ENCODE measurements around the gene LLGL2. TPM values are rescaled to one million over a fixed set of nuclear protein-coding genes. Genes with fewer than 3 reads are reported as not detected.

The LLGL2 gene
- total and polyA plus RNA-seq, 2 donors (not counting 1 experiment from before 2014, with no cell fraction given) = 0.03 to 0.33 TPM

DNA sequence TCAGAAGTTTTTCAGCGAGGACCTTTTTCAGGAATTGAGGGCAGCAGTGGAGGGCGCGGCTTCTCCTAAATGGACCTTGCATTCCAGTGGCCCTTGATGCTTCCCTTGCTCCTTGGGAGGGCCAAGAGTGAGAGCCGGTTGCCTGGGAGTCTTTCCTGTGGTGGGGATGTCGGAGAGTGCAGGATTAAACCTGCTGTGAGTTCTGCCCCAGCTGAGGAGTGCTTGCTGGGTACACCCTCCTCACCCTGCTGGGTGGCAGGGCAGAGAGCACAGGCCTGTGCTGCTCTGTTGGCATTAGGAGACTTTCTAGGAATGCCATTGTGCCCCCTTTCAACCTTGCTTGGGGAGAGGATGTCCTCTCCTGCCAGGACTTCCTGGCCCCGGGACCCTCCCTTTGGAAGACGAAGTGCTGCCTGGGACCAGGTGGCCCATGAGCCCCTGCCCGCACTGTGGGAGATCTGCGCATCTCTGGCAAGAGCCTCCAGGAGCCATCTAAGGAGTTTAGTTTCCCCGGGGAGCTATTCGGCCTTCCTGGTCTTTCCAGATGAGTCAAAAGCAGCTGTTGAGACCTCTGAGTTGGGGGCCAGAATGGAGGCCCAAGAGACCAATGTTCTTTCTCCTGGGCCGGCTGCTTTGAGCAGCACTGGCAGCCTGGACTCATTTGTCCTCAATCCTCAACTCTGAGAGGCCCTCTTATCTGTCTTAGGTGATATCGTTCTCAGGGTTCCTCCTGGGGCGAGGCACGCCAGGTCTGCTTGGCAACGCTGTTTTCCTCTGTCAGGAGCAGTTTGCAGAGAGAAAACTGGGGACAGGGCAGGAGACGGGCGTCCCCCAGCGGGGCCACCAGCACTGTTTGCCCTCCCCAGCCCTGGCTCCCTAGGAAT, 5.6 kb downstream of the LLGL2 start:
- Histone ChIP-seq H3K27ac (ENCODE audit: insufficient read depth, low read length) (no peak overlapping the region), H3K36me3 (ENCODE audit: control insufficient read depth, insufficient read depth, low read length) (no peaks in the 10 kb centered on the region)
- no peak for DNase-seq (ENCODE audit: low read depth in 2 of 2)

DNA sequence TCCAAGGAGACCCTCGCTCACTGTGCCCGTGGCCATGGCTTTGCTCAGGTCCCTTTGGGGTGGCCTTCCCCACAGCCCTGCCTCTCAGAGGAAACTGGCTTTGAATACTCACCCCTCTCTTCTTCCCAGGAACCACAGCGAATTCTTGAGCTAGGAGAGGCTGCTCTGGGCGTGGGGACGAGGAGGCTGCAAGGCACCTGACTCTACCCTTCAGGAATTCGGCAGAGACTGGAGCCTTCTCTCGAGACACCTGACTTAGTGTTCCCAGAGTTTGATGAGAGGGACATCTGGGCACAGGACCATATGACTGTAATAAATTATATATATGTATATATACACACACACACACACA, 6.2 kb downstream of the LLGL2 start:
- H3K27me3 ChIP-seq (ENCODE audit: control insufficient read depth, insufficient read depth, low read length) = peaks cover 5% of the 10 kb centered on the region
- no peak for TF ChIP-seq EZH2 (IDR thresholded peaks at IDR 0.05; ENCODE audit: low read length, missing control alignments)
- TF ChIP-seq, protein P1, sequence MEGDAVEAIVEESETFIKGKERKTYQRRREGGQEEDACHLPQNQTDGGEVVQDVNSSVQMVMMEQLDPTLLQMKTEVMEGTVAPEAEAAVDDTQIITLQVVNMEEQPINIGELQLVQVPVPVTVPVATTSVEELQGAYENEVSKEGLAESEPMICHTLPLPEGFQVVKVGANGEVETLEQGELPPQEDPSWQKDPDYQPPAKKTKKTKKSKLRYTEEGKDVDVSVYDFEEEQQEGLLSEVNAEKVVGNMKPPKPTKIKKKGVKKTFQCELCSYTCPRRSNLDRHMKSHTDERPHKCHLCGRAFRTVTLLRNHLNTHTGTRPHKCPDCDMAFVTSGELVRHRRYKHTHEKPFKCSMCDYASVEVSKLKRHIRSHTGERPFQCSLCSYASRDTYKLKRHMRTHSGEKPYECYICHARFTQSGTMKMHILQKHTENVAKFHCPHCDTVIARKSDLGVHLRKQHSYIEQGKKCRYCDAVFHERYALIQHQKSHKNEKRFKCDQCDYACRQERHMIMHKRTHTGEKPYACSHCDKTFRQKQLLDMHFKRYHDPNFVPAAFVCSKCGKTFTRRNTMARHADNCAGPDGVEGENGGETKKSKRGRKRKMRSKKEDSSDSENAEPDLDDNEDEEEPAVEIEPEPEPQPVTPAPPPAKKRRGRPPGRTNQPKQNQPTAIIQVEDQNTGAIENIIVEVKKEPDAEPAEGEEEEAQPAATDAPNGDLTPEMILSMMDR (conservative IDR thresholded peaks at IDR 0.05 in 1 of 2, IDR thresholded peaks at IDR 0.05 in 1 of 2; ENCODE audit: low read depth in 1 of 2, low read length in 2 of 2) = no peak
- no peak overlapping the region for H3K27ac ChIP-seq (ENCODE audit: insufficient read depth, low read length)
- no peak overlapping the region for H3K4me2 ChIP-seq (ENCODE audit: extremely low read depth, insufficient read depth, low read length)
- H3K36me3 ChIP-seq (ENCODE audit: control insufficient read depth, insufficient read depth, low read length) = no peaks in the 10 kb centered on the region
- no peaks in the 10 kb centered on the region for H4K20me1 ChIP-seq (ENCODE audit: control insufficient read depth, extremely low read depth, insufficient read depth, low read length)
- no peak overlapping the region for H2AFZ ChIP-seq (ENCODE audit: low read length)
- no peak overlapping the region for H3K4me3 ChIP-seq (replicated peaks in 1 of 4; ENCODE audit: control extremely low read depth in 1 of 4, insufficient read depth in 1 of 4, low read depth in 3 of 4, low read length in 4 of 4)
- no peaks in the 10 kb centered on the region for H3K79me2 ChIP-seq (ENCODE audit: control insufficient read depth, insufficient read depth, low read length)
- H3K9me3 ChIP-seq (ENCODE audit: control insufficient read depth, insufficient read depth, low read depth, low read length) = no peaks in the 10 kb centered on the region
- no peak for DNase-seq (ENCODE audit: low read depth in 2 of 2)
- H3K4me1 ChIP-seq (ENCODE audit: control insufficient read depth, extremely low read depth, insufficient read depth, low read length) = no peaks in the 10 kb centered on the region
- no peak overlapping the region for H3K9ac ChIP-seq (ENCODE audit: insufficient read depth, low read length)

More for the DNA sequence above, 5.6 kb downstream of the LLGL2 start:
- H2AFZ ChIP-seq (ENCODE audit: low read length) = no peak overlapping the region
- no peaks in the 10 kb centered on the region for H3K4me1 ChIP-seq (ENCODE audit: control insufficient read depth, extremely low read depth, insufficient read depth, low read length)
- no peak overlapping the region for H3K4me2 ChIP-seq (ENCODE audit: extremely low read depth, insufficient read depth, low read length)
- H3K79me2 ChIP-seq (ENCODE audit: control insufficient read depth, insufficient read depth, low read length) = no peaks in the 10 kb centered on the region
- no peak overlapping the region for H3K9ac ChIP-seq (ENCODE audit: insufficient read depth, low read length)
- TF ChIP-seq, protein P1 (conservative IDR thresholded peaks at IDR 0.05 in 1 of 2, IDR thresholded peaks at IDR 0.05 in 1 of 2; ENCODE audit: low read depth in 1 of 2, low read length in 2 of 2) = no peak
- no peak for TF ChIP-seq EZH2 (IDR thresholded peaks at IDR 0.05; ENCODE audit: low read length, missing control alignments)
- H3K27me3 ChIP-seq (ENCODE audit: control insufficient read depth, insufficient read depth, low read length) = peaks cover 11% of the 10 kb centered on the region
- H4K20me1 ChIP-seq (ENCODE audit: control insufficient read depth, extremely low read depth, insufficient read depth, low read length) = no peaks in the 10 kb centered on the region
- H3K9me3 ChIP-seq (ENCODE audit: control insufficient read depth, insufficient read depth, low read depth, low read length) = no peaks in the 10 kb centered on the region
- no peak overlapping the region for H3K4me3 ChIP-seq (replicated peaks in 1 of 4; ENCODE audit: control extremely low read depth in 1 of 4, insufficient read depth in 1 of 4, low read depth in 3 of 4, low read length in 4 of 4)

DNA sequence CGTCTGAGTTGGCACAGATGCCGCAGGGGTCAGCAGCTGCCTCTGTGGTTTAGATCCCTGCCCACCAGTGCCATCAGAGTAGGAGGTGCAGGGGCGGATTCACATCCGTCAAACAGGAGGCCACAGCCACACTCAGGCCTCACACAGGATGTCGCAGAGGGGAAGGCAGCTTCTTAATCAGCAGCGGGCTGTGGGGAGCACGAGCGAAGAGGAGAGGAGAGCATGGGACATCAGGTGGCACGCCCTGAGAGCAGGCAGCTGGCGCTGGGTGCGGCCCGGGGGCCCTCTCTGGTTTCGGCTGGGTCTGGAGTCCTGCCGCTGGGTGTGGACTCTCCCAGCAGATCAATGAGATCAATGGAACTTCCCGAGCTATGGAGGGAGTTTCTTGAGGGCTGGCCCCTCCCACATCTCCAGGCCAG, 9.6 kb downstream of the LLGL2 start:
- Histone ChIP-seq H2AFZ (ENCODE audit: low read length) (no peak overlapping the region), H3K9me3 (ENCODE audit: control insufficient read depth, insufficient read depth, low read depth, low read length) (no peaks in the 10 kb centered on the region), H3K27me3 (ENCODE audit: control insufficient read depth, insufficient read depth, low read length) (peaks cover 2% of the 10 kb centered on the region), H4K20me1 (ENCODE audit: control insufficient read depth, extremely low read depth, insufficient read depth, low read length) (no peaks in the 10 kb centered on the region), H3K79me2 (ENCODE audit: control insufficient read depth, insufficient read depth, low read length) (no peaks in the 10 kb centered on the region), H3K9ac (ENCODE audit: insufficient read depth, low read length) (no peak overlapping the region), H3K27ac (ENCODE audit: insufficient read depth, low read length) (no peak overlapping the region), H3K4me1 (ENCODE audit: control insufficient read depth, extremely low read depth, insufficient read depth, low read length) (no peaks in the 10 kb centered on the region), H3K4me3 (replicated peaks in 1 of 4; ENCODE audit: control extremely low read depth in 1 of 4, insufficient read depth in 1 of 4, low read depth in 3 of 4, low read length in 4 of 4) (no peak overlapping the region), H3K36me3 (ENCODE audit: control insufficient read depth, insufficient read depth, low read length) (no peaks in the 10 kb centered on the region), H3K4me2 (ENCODE audit: extremely low read depth, insufficient read depth, low read length) (no peak overlapping the region)
- DNase-seq (ENCODE audit: low read depth in 2 of 2) = no peak
- no peak for TF ChIP-seq EZH2 (IDR thresholded peaks at IDR 0.05; ENCODE audit: low read length, missing control alignments)
- TF ChIP-seq, protein P1 (conservative IDR thresholded peaks at IDR 0.05 in 1 of 2, IDR thresholded peaks at IDR 0.05 in 1 of 2; ENCODE audit: low read depth in 1 of 2, low read length in 2 of 2) = no peak
